Neuronal stem cell (in vitro differentiated cells): ENCODE data around the gene ESYT2.
A peak's percentile ranks its signal among the peaks of the same experiment; 100 is the strongest.

Experiments
- DNase-seq: peaks from one replicate; pipeline ENCODE4 v3.0.0-alpha.2; 2013; ENCODE audit warnings: low spot score
- H2AFZ ChIP-seq: one replicate; pipeline ENCODE4 v1.6.1; 2013; ENCODE audit warnings: mild to moderate bottlenecking, low read length, inconsistent platforms
- H2AK5ac ChIP-seq: 2 replicates; pipeline ENCODE4 v1.6.1; 2013; ENCODE audit warnings: low read depth, mild to moderate bottlenecking, inconsistent platforms, low read length, moderate library complexity, mixed read lengths
- H2BK120ac ChIP-seq: 2 replicates; pipeline ENCODE4 v1.6.1; 2013; ENCODE audit warnings: low read depth, mild to moderate bottlenecking, inconsistent platforms, low read length, moderate library complexity, mixed read lengths
- H2BK12ac ChIP-seq: one replicate; pipeline ENCODE4 v1.6.1; 2013; ENCODE audit warnings: low read length, inconsistent platforms
- H2BK15ac ChIP-seq: 2 replicates; pipeline ENCODE4 v1.6.1; 2013; ENCODE audit warnings: mild to moderate bottlenecking, low read length, inconsistent platforms, mixed read lengths
- H2BK5ac ChIP-seq: one replicate; pipeline ENCODE4 v1.6.1; 2013; ENCODE audit warnings: inconsistent platforms, mild to moderate bottlenecking, low read length, moderate library complexity
- H3K14ac ChIP-seq: one replicate; pipeline ENCODE4 v1.6.1; 2013; ENCODE audit warnings: low read length, inconsistent platforms
- H3K18ac ChIP-seq: 2 replicates; pipeline ENCODE4 v1.6.1; 2013; ENCODE audit warnings: low read length, inconsistent platforms
- H3K23ac ChIP-seq: 2 replicates; pipeline ENCODE4 v1.6.1; 2013; ENCODE audit warnings: low read depth, mild to moderate bottlenecking, mixed read lengths, low read length, inconsistent platforms; ENCODE audit not compliant: poor library complexity
- H3K27ac ChIP-seq: replicated peaks from 3 replicates; pipeline ENCODE4 v1.5.1; 2013; ENCODE audit warnings: low read length, inconsistent platforms
- H3K27me3 ChIP-seq, 3 experiments: 2 replicates each; pipeline ENCODE4 v1.6.1; 2013; ENCODE audit warnings: low read length in 3 of 3, mild to moderate bottlenecking in 2 of 3, inconsistent platforms in 1 of 3, low read depth in 1 of 3, mixed read lengths in 1 of 3, moderate library complexity in 1 of 3; ENCODE audit not compliant: control insufficient read depth in 3 of 3, insufficient read depth in 3 of 3
- H3K36me3 ChIP-seq, 2 donors: replicated peaks in 1 of 2; 2 replicates each; pipeline ENCODE4 v1.6.1; 2013; ENCODE audit warnings: low read length in 2 of 2; ENCODE audit not compliant: control insufficient read depth in 2 of 2, insufficient read depth in 2 of 2
- H3K4ac ChIP-seq: 2 replicates; pipeline ENCODE4 v1.6.1; 2013; ENCODE audit warnings: inconsistent platforms, mild to moderate bottlenecking, low read length, moderate library complexity
- H3K4me1 ChIP-seq, 2 donors: 1 replicate in 1 of 2; 2 replicates in 1 of 2; pipeline ENCODE4 v1.6.1; 2013; ENCODE audit warnings: low read length in 2 of 2, low read depth in 1 of 2; ENCODE audit not compliant: control insufficient read depth in 2 of 2, insufficient read depth in 1 of 2
- H3K4me2 ChIP-seq: one replicate; pipeline ENCODE4 v1.6.1; 2013; ENCODE audit warnings: mild to moderate bottlenecking, low read length, inconsistent platforms; ENCODE audit not compliant: insufficient read depth, poor library complexity, severe bottlenecking
- H3K4me3 ChIP-seq, 2 donors: 2 replicates each; pipeline ENCODE4 v1.5.1; 2013; ENCODE audit warnings: low read length in 2 of 2, mild to moderate bottlenecking in 2 of 2, inconsistent platforms in 1 of 2, moderate library complexity in 1 of 2
- H3K79me1 ChIP-seq: one replicate; pipeline ENCODE4 v1.6.1; 2013; ENCODE audit warnings: low read depth, mild to moderate bottlenecking, inconsistent platforms, low read length, moderate library complexity
- H3K9ac ChIP-seq: one replicate; pipeline ENCODE4 v1.6.1; 2013; ENCODE audit warnings: mild to moderate bottlenecking, low read depth, low read length, inconsistent platforms; ENCODE audit not compliant: poor library complexity
- H3K9me3 ChIP-seq, 2 donors: replicated peaks in 1 of 2; 2 replicates each; pipeline versions ENCODE3 to v1.6.1; 2013; ENCODE audit warnings: low read length in 2 of 2, mild to moderate bottlenecking in 2 of 2, inconsistent platforms in 1 of 2, low read depth in 1 of 2, mixed read lengths in 1 of 2, moderate library complexity in 1 of 2; ENCODE audit not compliant: control insufficient read depth in 2 of 2, insufficient read depth in 1 of 2
- H4K8ac ChIP-seq: one replicate; pipeline ENCODE4 v1.6.1; 2013; ENCODE audit warnings: low read depth, mild to moderate bottlenecking, inconsistent platforms, low read length, moderate library complexity
- H4K91ac ChIP-seq: one replicate; pipeline ENCODE4 v1.6.1; 2013; ENCODE audit warnings: low read length, low read depth, mild to moderate bottlenecking, inconsistent platforms; ENCODE audit not compliant: poor library complexity
- WGBS, 2 donors: extraction: QIAGEN DNeasy Blood & Tissue Kit; methylation state at CpG; one replicate each; pipeline ENCODE4 v1.1.7; 2013; ENCODE audit warnings: missing lambda C conversion rate in 2 of 2, mixed read lengths in 1 of 2; ENCODE audit not compliant: insufficient read length in 2 of 2, insufficient replicate concordance in 1 of 2; ENCODE audit errors: extremely low coverage in 2 of 2; 5-methylcytosine and 5-hydroxymethylcytosine counted together

The ESYT2 gene

GRCh38 chr7:158865462-158865922 lies 36.2 kb upstream of the ESYT2 start:
- H2BK120ac ChIP-seq, result no peak overlapping the region
- no peak overlapping the region for H2BK12ac ChIP-seq
- no peak for DNase-seq
- H2AFZ ChIP-seq, result no peak overlapping the region
- no peaks in the 10 kb centered on the region for H3K9me3 ChIP-seq
- no peak overlapping the region for H3K9ac ChIP-seq
- no peak overlapping the region for H4K91ac ChIP-seq
- H3K79me1 ChIP-seq, result peaks cover 15% of the 10 kb centered on the region
- no peak overlapping the region for H3K4ac ChIP-seq
- no CpG with 5 or more reads among the region's 7 CpGs for WGBS, 2 donors
- no peak overlapping the region for H3K27ac ChIP-seq
- H2BK5ac ChIP-seq, result no peak overlapping the region
- H3K14ac ChIP-seq, result no peak overlapping the region
- no peaks in the 10 kb centered on the region for H3K27me3 ChIP-seq
- H4K8ac ChIP-seq, result no peak overlapping the region
- no peak overlapping the region for H3K4me3 ChIP-seq
- H3K36me3 ChIP-seq, result peaks cover 3 to 4% of the 10 kb centered on the region in 2 donors
- peaks cover 2 to 20% of the 10 kb centered on the region in 2 donors for H3K4me1 ChIP-seq
- no peak overlapping the region for H3K4me2 ChIP-seq
- peak overlapping the region; percentile 32 for H2AK5ac ChIP-seq
- peak overlapping the region; percentile 8 for H3K23ac ChIP-seq
- H3K18ac ChIP-seq, result peak overlapping the region; percentile 52
- H2BK15ac ChIP-seq, result no peak overlapping the region

DNA sequence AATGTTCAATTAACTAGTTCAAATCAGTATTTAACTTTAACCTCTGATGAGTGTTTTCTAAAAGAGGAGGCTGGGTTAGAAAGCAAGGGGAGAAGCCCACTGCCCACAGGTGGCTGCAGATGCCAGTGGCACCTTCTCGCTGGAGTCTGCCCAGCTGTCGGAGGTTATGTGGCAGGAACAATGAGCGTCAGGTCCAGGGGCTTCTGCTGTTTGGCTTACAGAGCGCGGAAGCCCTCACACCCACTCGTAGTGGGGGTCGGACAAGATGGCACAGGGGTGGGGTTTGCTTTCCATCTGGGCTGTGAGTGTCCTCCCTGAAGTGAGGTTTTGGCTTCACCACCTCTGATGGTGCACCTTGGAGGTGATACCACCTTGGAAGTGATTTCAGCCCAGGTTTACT lies 35.5 kb upstream of the ESYT2 start:
- no peak overlapping the region for H3K23ac ChIP-seq
- H3K79me1 ChIP-seq, result peaks cover 15% of the 10 kb centered on the region
- WGBS, 2 donors, result no CpG with 5 or more reads among the region's 7 CpGs
- peaks cover 2 to 20% of the 10 kb centered on the region in 2 donors for H3K4me1 ChIP-seq
- DNase-seq, result no peak
- no peaks in the 10 kb centered on the region for H3K27me3 ChIP-seq
- H3K36me3 ChIP-seq, result peaks cover 0 to 3% of the 10 kb centered on the region in 2 donors
- H2BK15ac ChIP-seq, result no peak overlapping the region
- no peak overlapping the region for H2BK12ac ChIP-seq
- no peak overlapping the region for H3K4me2 ChIP-seq
- no peak overlapping the region for H3K27ac ChIP-seq
- no peak overlapping the region for H2AFZ ChIP-seq
- no peak overlapping the region for H3K9ac ChIP-seq
- no peak overlapping the region for H3K4me3 ChIP-seq
- peak overlapping the region; percentile 3 for H2AK5ac ChIP-seq
- no peak overlapping the region for H3K14ac ChIP-seq
- no peak overlapping the region for H4K91ac ChIP-seq
- no peak overlapping the region for H2BK5ac ChIP-seq
- no peak overlapping the region for H2BK120ac ChIP-seq
- H4K8ac ChIP-seq, result no peak overlapping the region
- H3K18ac ChIP-seq, result no peak overlapping the region
- H3K9me3 ChIP-seq, result no peaks in the 10 kb centered on the region
- no peak overlapping the region for H3K4ac ChIP-seq

DNA sequence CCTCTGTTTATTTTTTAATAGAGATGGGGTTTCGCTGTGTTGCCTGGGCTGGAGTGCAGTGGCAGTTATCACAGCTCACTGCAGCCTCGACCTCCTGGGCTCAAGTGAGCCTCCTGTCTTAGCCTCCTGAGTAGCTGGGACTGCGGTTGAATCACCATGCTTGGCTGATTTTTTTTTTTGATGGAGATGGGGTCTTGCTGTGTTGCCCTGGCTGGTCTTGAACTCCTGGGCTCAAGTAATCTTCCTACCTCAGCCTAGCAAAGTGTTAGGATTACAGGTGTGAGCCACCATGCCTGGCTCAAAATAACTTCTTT lies 35.2 kb upstream of the ESYT2 start:
- Histone ChIP-seq H3K79me1 (peaks cover 17% of the 10 kb centered on the region), H3K9ac (no peak overlapping the region), H3K4ac (no peak overlapping the region), H3K36me3 (peaks cover 0 to 2% of the 10 kb centered on the region in 2 donors), H3K14ac (no peak overlapping the region), H2BK5ac (no peak overlapping the region), H3K4me2 (no peak overlapping the region), H2BK120ac (no peak overlapping the region), H3K4me1 (peaks cover 2 to 20% of the 10 kb centered on the region in 2 donors), H2BK15ac (no peak overlapping the region), H4K91ac (no peak overlapping the region), H2BK12ac (no peak overlapping the region), H3K23ac (no peak overlapping the region), H3K4me3 (no peak overlapping the region), H3K9me3 (no peaks in the 10 kb centered on the region), H3K18ac (no peak overlapping the region), H2AFZ (no peak overlapping the region), H3K27me3 (no peaks in the 10 kb centered on the region), H3K27ac (no peak overlapping the region), H4K8ac (no peak overlapping the region), H2AK5ac (no peak overlapping the region)
- no peak for DNase-seq
- WGBS, 2 donors, result no CpG with 5 or more reads among the region's 3 CpGs

DNA sequence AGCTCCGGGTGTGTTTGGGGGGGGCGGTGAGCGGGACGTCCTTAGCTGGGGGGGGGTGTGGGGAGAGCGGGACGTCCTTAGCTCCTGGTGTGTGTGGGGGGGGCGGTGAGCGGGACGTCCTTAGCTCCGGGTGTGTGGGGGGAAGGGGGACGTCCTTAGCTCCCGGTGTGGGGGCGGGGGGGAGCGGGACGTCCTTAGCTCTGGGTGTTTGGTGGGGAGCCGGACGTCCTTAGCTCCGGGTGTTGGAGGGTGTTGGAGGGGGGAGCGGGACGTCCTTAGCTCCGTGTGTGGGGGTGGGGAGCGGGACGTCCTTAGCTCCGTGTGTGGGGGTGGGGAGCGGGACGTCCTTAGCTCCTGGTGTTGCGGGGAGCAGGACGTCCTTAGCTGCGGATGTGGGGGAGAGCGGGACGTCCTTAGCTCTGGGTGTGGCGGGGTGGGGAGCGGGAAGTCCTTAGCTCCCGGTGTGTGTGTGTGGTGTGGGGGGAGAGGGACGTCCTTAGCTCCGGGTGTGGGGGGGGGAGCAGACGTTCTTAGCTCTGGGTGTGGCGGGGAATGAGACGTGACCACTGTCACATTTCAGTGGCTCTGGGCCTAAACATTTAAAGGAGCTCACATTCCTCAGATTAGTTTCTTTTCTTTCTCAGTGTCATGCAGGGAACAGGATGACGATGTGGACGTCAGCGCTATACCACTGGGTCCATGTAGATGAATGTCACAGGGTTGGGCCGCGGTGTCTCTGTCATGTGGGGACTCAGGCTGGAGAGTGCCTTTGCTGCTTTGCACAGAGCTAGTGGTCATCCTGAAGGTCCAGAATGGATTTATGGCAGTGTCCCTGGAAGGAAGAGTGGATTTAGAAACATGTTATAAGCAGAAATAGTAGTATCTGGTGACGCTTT lies 34.5 kb upstream of the ESYT2 start:
- H3K36me3 ChIP-seq, result peaks cover 0 to 2% of the 10 kb centered on the region in 2 donors
- H3K23ac ChIP-seq, result peak overlapping the region; percentile 85
- no peak overlapping the region for H3K27ac ChIP-seq
- H4K8ac ChIP-seq, result no peak overlapping the region
- no peak overlapping the region for H4K91ac ChIP-seq
- H2BK12ac ChIP-seq, result no peak overlapping the region
- H3K18ac ChIP-seq, result peak overlapping the region; percentile 90
- WGBS, 2 donors, result no CpG with 5 or more reads among the region's 45 CpGs
- no peaks in the 10 kb centered on the region for H3K9me3 ChIP-seq
- H2BK5ac ChIP-seq, result no peak overlapping the region
- H3K4ac ChIP-seq, result peak overlapping the region; percentile 61
- peak overlapping the region; percentile 60 for H3K9ac ChIP-seq
- H2AK5ac ChIP-seq, result no peak overlapping the region
- no peak overlapping the region for H2BK120ac ChIP-seq
- H2AFZ ChIP-seq, result no peak overlapping the region
- H3K4me1 ChIP-seq, result peaks cover 8 to 16% of the 10 kb centered on the region in 2 donors
- H3K4me2 ChIP-seq, result peak overlapping the region; percentile 62
- no peak for DNase-seq
- H3K79me1 ChIP-seq, result peaks cover 17% of the 10 kb centered on the region
- H3K4me3 ChIP-seq, result peak overlapping the region in 1 of 2 donors; percentile 69
- H2BK15ac ChIP-seq, result peak overlapping the region; percentile 57
- H3K27me3 ChIP-seq, result no peaks in the 10 kb centered on the region
- H3K14ac ChIP-seq, result no peak overlapping the region
